Mesenteric fat pad (tissue), 1 donor: Measurements from ENCODE around the gene CALHM3. TPM values are rescaled to one million over a fixed set of nuclear protein-coding genes. Genes with fewer than 3 reads are reported as not detected.

Experiments
- total RNA-seq: library from RNA; stranded (reverse); fragmentation: NEBNext Ultra II Directional; extraction: Animal tissue kit (Norgen Biotek cat#: 25700); gene quantifications from one replicate; pipeline ENCODE4 v1.2.1, GENCODE V29; 2021
- donor health status: DM: yes; HTN: yes; CAD: no.

The CALHM3 gene
- total RNA-seq, 1 donor from 2014 or later, result not detected

Other genes with a start within 250 kb of the CALHM3 start
- gene RPEL1, start 233.4 kb downstream of the CALHM3 start, total RNA-seq, result not detected
- not detected for gene INA, start 202.1 kb downstream of the CALHM3 start, total RNA-seq
- gene PCGF6, start 128.1 kb downstream of the CALHM3 start, total RNA-seq, result 11.0 TPM
- gene TAF5, start 111.3 kb downstream of the CALHM3 start, total RNA-seq, result 2.3 TPM
- 348 TPM for gene ATP5MK, start 82.8 kb downstream of the CALHM3 start, total RNA-seq
- 32.2 TPM for gene PDCD11, start 82.6 kb downstream of the CALHM3 start, total RNA-seq
- gene CALHM2, start 26.9 kb downstream of the CALHM3 start, total RNA-seq, result 40.3 TPM
- gene CALHM1, start 20.3 kb downstream of the CALHM3 start, total RNA-seq, result not detected
- gene NEURL1, start 14.5 kb upstream of the CALHM3 start, total RNA-seq, result 0.13 TPM